HepG2 (cell line): ENCODE measurements around the gene TMEM164. TPM values are rescaled to one million over a fixed set of nuclear protein-coding genes. Genes with fewer than 3 reads are reported as not detected.

Experiments used
- ATAC-seq: fragments of 200-7000 bp; cut with Tn5 transposase; 3 replicates; pipeline ENCODE4 v1.9.1; 2020; ENCODE audit warnings: mild to moderate bottlenecking, moderate library complexity
- BruUV-seq: library from RNA; stranded (reverse); fragments of 400-500 nt; replicated peaks from 2 replicates; lab custom pipeline; 2021; lab: Mats Ljungman, UMichigan
- CTCF ChIA-PET: fragments of 300-600 bp; formaldehyde crosslinking; extraction: SDS; loops from one replicate; lab custom pipeline; 2021; ENCODE audit warnings: low total read pairs, inconsistent platforms, low intra/inter-chr PET ratio; lab: Yijun Ruan, JAX
- POLR2A ChIA-PET: fragments of 350-600 bp; sonication (Branson Sonifier 250); formaldehyde crosslinking; loops from one replicate; lab custom pipeline; 2020; ENCODE audit warnings: antibody characterized with exemption, inconsistent platforms; lab: Yijun Ruan, JAX
- DNase-seq: peaks from one replicate; pipeline ENCODE4 v3.0.0-alpha.2; 2015; ENCODE audit warnings: low spot score
- FAIRE-seq: peaks from 3 replicates; lab custom pipeline; 2011; peaks lifted over from hg19 to GRCh38; lab: Jason Lieb, UNC
- H2AFZ ChIP-seq: one replicate; pipeline ENCODE4 v1.6.1; 2011; ENCODE audit warnings: low read length, inconsistent platforms
- H3K27ac ChIP-seq: fragments of 300-600 bp; 3 replicates; pipeline ENCODE4 v1.8.0; 2011; ENCODE audit warnings: mixed run types, mild to moderate bottlenecking, mixed read lengths, low read length, inconsistent platforms; ENCODE audit not compliant: insufficient read depth; ENCODE audit errors: extremely low read length
- H3K27me3 ChIP-seq, 2 experiments: fragments of 200-600 bp in 1 of 2; 2 replicates in 1 of 2; 3 replicates in 1 of 2; pipeline versions ENCODE4 v1.6.0 to v1.8.0; 2011; ENCODE audit warnings: low read length in 2 of 2, mild to moderate bottlenecking in 2 of 2, moderate library complexity in 2 of 2, inconsistent platforms in 1 of 2; ENCODE audit not compliant: insufficient read depth in 2 of 2, control insufficient read depth in 1 of 2
- H3K36me3 ChIP-seq, 2 experiments: fragments of 200-600 bp in 1 of 2; replicated peaks in 1 of 2; 2 replicates in 1 of 2; 3 replicates in 1 of 2; pipeline versions ENCODE4 v1.5.1 to v1.8.0; 2011; ENCODE audit warnings: low read length in 2 of 2, inconsistent platforms in 1 of 2; ENCODE audit not compliant: insufficient read depth in 2 of 2, control insufficient read depth in 1 of 2
- H3K4me1 ChIP-seq: 2 replicates; pipeline ENCODE4 v1.5.1; 2012; ENCODE audit warnings: low read length, inconsistent platforms; ENCODE audit not compliant: insufficient read depth
- H3K4me2 ChIP-seq: 2 replicates; pipeline ENCODE4 v1.6.0; 2011; ENCODE audit warnings: low read depth, low read length, inconsistent platforms
- H3K4me3 ChIP-seq, 3 experiments: fragments of 200-600 bp in 1 of 3; sonication (generic), shearing (Covaris generic) in 1 of 3; replicated peaks in 1 of 3; 2 replicates each; pipeline ENCODE4 v1.5.1; 2011 to 2016; ENCODE audit warnings: low read length in 3 of 3, inconsistent platforms in 2 of 3, low read depth in 2 of 3, mild to moderate bottlenecking in 2 of 3, control low read depth in 1 of 3, mixed read lengths in 1 of 3; ENCODE audit not compliant: insufficient read depth in 1 of 3
- H3K79me2 ChIP-seq: one replicate; pipeline ENCODE4 v1.6.1; 2011; ENCODE audit warnings: low read length, inconsistent platforms; ENCODE audit not compliant: insufficient read depth
- H3K9ac ChIP-seq: 2 replicates; pipeline ENCODE4 v1.6.0; 2011; ENCODE audit warnings: mild to moderate bottlenecking, low read depth, low read length, inconsistent platforms; ENCODE audit not compliant: insufficient read depth
- H3K9me3 ChIP-seq: 2 replicates; pipeline ENCODE4 v1.5.1; 2012; ENCODE audit warnings: mild to moderate bottlenecking, low read length
- H4K20me1 ChIP-seq: 2 replicates; pipeline ENCODE4 v1.6.0; 2011; ENCODE audit warnings: inconsistent platforms, mild to moderate bottlenecking, low read length, moderate library complexity; ENCODE audit not compliant: insufficient read depth
- HNRNPK ChIP-seq: fragments of 200-400 bp; formaldehyde crosslinking; IDR thresholded peaks from 2 replicates; pipeline ENCODE4 v1.6.1; 2018; ENCODE audit warnings: low read length, low read depth, moderate library complexity, mild to moderate bottlenecking; ENCODE audit not compliant: poor library complexity, severe bottlenecking
- ZKSCAN5 ChIP-seq: sonication (generic); formaldehyde crosslinking; IDR thresholded peaks from 2 replicates; pipeline ENCODE4 v1.5.1; 2020; ENCODE audit warnings: mild to moderate bottlenecking, missing genetic modification reagents
- ZNF563 ChIP-seq: sonication (generic); formaldehyde crosslinking; IDR thresholded peaks from 2 replicates; pipeline ENCODE4 v1.8.0; 2022; ENCODE audit warnings: mild to moderate bottlenecking, moderate library complexity, missing genetic modification reagents
- WGBS: methylation state at CpG from one replicate; pipeline ENCODE4 v1.1.6; 2017; ENCODE audit warnings: low lambda C conversion rate; 5-methylcytosine and 5-hydroxymethylcytosine counted together
- in situ Hi-C: cut with HindIII; loops from 2 replicates; pipeline ENCODE4 v1.10.0; 2017; ENCODE audit warnings: low pct_unique_long_range_greater_than_20kb; ENCODE audit not compliant: extremely low pct_ligation_motif_present
- intact Hi-C: fragments of 100-400 bp; cut with micrococcal nuclease; formaldehyde crosslinking; loops from one replicate; pipeline ENCODE4 v1.10.0; 2022; ENCODE audit not compliant: unreplicated experiment
- polyA plus RNA-seq, 8 experiments: library from polyadenylated mRNA; depleted of rRNA in 3 of 8; stranded (reverse) in 7 of 8; unstranded in 1 of 8; fragments of >200 nt; fragmentation: Illumina TruSeq in 4 of 8; extraction: Trizol in 4 of 8; gene quantifications; 2 replicates each; pipeline versions ENCODE4 v1.2.1 to v1.2.3, GENCODE V29; 2011 to 2016; ENCODE audit warnings: low read depth in 4 of 8, missing spikeins in 1 of 8, mixed read lengths in 1 of 8; ENCODE audit not compliant: insufficient read depth in 1 of 8
- total RNA-seq, 5 experiments: library from RNA; depleted of rRNA; stranded (reverse); fragments of >200 nt; fragmentation: Illumina TruSeq; extraction: Trizol; gene quantifications; 2 replicates each; pipeline ENCODE4 v1.2.3, GENCODE V29; 2016; ENCODE audit warnings: low read depth in 1 of 5
- TF ChIP-seq, protein P1 (sequence below): sonication (generic); formaldehyde crosslinking; conservative IDR thresholded peaks from 2 replicates; pipeline ENCODE4 v1.4.0; 2020; ENCODE audit warnings: missing genetic modification reagents
- TF ChIP-seq, protein P2 (sequence below): sonication (generic); formaldehyde crosslinking; IDR thresholded peaks from 2 replicates; pipeline ENCODE4 v1.4.0; 2020; ENCODE audit warnings: missing genetic modification reagents, mild to moderate bottlenecking, borderline replicate concordance
- TF ChIP-seq, protein P3 (sequence below): sonication (generic); formaldehyde crosslinking; IDR thresholded peaks from 2 replicates; pipeline ENCODE4 v1.8.0; 2023; ENCODE audit warnings: mild to moderate bottlenecking, missing genetic modification reagents

The TMEM164 gene
- total and polyA plus RNA-seq, 2 of the 13 experiments (the other 11 are each of a cell fraction or from before 2014, with no cell fraction given), result 5.8 to 13.2 TPM

DNA sequence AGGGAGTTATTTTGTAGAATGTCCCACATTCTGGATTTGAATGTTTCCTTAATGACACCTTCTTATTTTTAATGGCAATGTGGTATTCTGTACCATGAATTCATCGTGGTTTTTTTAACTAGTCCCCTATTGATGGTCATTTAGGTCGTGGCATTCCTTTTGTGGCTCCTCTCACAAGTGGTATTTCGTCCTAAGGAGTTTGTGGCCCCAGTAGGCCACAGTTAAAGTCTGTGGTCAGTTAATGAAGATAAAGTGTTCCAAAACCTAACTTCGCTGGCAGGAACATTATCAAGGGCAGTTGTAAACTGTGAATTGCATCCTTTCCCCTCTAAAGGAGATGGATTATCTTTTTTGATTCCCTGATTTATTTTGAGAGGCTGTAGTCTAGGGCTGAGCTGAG, 133.2 kb downstream of the TMEM164 start (continued):
- TF ChIP-seq, protein P1, sequence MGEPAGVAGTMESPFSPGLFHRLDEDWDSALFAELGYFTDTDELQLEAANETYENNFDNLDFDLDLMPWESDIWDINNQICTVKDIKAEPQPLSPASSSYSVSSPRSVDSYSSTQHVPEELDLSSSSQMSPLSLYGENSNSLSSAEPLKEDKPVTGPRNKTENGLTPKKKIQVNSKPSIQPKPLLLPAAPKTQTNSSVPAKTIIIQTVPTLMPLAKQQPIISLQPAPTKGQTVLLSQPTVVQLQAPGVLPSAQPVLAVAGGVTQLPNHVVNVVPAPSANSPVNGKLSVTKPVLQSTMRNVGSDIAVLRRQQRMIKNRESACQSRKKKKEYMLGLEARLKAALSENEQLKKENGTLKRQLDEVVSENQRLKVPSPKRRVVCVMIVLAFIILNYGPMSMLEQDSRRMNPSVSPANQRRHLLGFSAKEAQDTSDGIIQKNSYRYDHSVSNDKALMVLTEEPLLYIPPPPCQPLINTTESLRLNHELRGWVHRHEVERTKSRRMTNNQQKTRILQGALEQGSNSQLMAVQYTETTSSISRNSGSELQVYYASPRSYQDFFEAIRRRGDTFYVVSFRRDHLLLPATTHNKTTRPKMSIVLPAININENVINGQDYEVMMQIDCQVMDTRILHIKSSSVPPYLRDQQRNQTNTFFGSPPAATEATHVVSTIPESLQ (CRISPR knock-in tag), result no peak
- TF ChIP-seq ZNF563, result no peak

- H3K9ac ChIP-seq, result no peak overlapping the region
- WGBS, result 96% methylated on average over 3 of the region's 3 CpGs
- BruUV-seq, result no TSS peak
- ChIA-PET POLR2A (no interaction called here), CTCF (no interaction called here)
- no peaks in the 10 kb centered on the region for H3K9me3 ChIP-seq
- H4K20me1 ChIP-seq, result no peaks in the 10 kb centered on the region
- no peak for DNase-seq
- in situ Hi-C loops, result no loop called here
- H3K27me3 ChIP-seq, result no peaks in the 10 kb centered on the region
- H2AFZ ChIP-seq, result no peak overlapping the region
- no peak overlapping the region for H3K4me3 ChIP-seq
- TF ChIP-seq, protein P2, sequence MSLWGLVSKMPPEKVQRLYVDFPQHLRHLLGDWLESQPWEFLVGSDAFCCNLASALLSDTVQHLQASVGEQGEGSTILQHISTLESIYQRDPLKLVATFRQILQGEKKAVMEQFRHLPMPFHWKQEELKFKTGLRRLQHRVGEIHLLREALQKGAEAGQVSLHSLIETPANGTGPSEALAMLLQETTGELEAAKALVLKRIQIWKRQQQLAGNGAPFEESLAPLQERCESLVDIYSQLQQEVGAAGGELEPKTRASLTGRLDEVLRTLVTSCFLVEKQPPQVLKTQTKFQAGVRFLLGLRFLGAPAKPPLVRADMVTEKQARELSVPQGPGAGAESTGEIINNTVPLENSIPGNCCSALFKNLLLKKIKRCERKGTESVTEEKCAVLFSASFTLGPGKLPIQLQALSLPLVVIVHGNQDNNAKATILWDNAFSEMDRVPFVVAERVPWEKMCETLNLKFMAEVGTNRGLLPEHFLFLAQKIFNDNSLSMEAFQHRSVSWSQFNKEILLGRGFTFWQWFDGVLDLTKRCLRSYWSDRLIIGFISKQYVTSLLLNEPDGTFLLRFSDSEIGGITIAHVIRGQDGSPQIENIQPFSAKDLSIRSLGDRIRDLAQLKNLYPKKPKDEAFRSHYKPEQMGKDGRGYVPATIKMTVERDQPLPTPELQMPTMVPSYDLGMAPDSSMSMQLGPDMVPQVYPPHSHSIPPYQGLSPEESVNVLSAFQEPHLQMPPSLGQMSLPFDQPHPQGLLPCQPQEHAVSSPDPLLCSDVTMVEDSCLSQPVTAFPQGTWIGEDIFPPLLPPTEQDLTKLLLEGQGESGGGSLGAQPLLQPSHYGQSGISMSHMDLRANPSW (CRISPR knock-in tag), result no peak
- TF ChIP-seq, protein P3, sequence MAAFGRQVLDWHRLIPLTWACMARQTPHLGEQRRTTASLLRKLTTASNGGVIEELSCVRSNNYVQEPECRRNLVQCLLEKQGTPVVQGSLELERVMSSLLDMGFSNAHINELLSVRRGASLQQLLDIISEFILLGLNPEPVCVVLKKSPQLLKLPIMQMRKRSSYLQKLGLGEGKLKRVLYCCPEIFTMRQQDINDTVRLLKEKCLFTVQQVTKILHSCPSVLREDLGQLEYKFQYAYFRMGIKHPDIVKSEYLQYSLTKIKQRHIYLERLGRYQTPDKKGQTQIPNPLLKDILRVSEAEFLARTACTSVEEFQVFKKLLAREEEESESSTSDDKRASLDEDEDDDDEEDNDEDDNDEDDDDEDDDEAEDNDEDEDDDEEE (CRISPR knock-in tag), result no peak
- TF ChIP-seq ZKSCAN5 (CRISPR knock-in tag) (no peak), HNRNPK (no peak)
- H3K4me1 ChIP-seq, result no peaks in the 10 kb centered on the region
- no peak overlapping the region for H3K27ac ChIP-seq
- FAIRE-seq, result no peak
- intact Hi-C loops, result no loop called here
- ATAC-seq, result no peak
- no peaks in the 10 kb centered on the region for H3K79me2 ChIP-seq
- H3K4me2 ChIP-seq, result no peak overlapping the region
- no peaks in the 10 kb centered on the region for H3K36me3 ChIP-seq
Observed at GRCh38 chrX:110138557-110138956, 135.6 kb downstream of the TMEM164 start.
